Measurements from ENCODE around the gene C2orf76. TPM values are rescaled to one million over a fixed set of nuclear protein-coding genes. Genes with fewer than 3 reads are reported as not detected.

C2orf76 gene
- polyA plus RNA-seq, 1 of the 3 experiments (the other 2 are of a cell fraction) = 6.0 TPM

DNA sequence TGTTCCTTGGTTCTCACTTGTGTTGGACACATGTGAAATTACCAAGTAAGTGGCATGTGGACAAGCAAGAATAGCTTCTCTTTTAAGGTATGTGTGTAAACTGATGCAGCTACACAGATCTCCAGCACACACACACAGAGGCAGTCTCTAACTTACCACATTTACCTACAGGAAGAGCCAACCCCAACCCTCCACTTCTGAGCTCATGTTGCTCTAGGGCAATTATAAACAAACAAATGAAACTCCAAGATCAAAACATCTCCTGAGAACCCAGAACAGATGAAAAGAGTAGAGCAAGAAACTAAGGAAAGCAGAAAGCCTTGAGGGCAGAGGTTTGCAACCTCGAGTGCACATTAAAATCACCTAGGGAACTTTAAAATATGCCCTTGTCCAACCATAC is 49.0 kb upstream of the C2orf76 start (continued):
- TF ChIP-seq FOSL2 (IDR thresholded peaks at IDR 0.05; ENCODE audit: borderline replicate concordance, low read depth) (no peak), USF1 (IDR thresholded peaks at IDR 0.05; ENCODE audit: borderline replicate concordance, low read depth) (no peak), RXRA (IDR thresholded peaks at IDR 0.05; ENCODE audit: borderline replicate concordance, low read depth) (no peak), GATA2 (CRISPR knock-in tag; IDR thresholded peaks at IDR 0.05) (no peak), TAF1 (IDR thresholded peaks at IDR 0.05; ENCODE audit: borderline replicate concordance, low read depth, low read length) (no peak), MAX (IDR thresholded peaks at IDR 0.05; ENCODE audit: low read depth) (no peak)

GRCh38 chr2:119414894-119415293 is 48.3 kb upstream of the C2orf76 start:
- no peaks in the 10 kb centered on the region for H3K9me2 ChIP-seq
- no peaks in the 10 kb centered on the region for H3F3A ChIP-seq (replicated peaks; ENCODE audit: insufficient read depth)
- H3K9ac ChIP-seq = no peak overlapping the region
- H3K79me2 ChIP-seq (ENCODE audit: insufficient read depth) = no peaks in the 10 kb centered on the region
- no peaks in the 10 kb centered on the region; the same call in 1 of the 2 replicates for H3K27me3 ChIP-seq (ENCODE audit: insufficient read depth)
- H4K20me1 ChIP-seq (ENCODE audit: insufficient read depth) = no peaks in the 10 kb centered on the region
- TF ChIP-seq FOSL2 (IDR thresholded peaks at IDR 0.05; ENCODE audit: borderline replicate concordance, low read depth) (no peak), USF1 (IDR thresholded peaks at IDR 0.05; ENCODE audit: borderline replicate concordance, low read depth) (no peak), FOXM1 (IDR thresholded peaks at IDR 0.05; ENCODE audit: low read depth) (no peak), GABPA (IDR thresholded peaks at IDR 0.05; ENCODE audit: low read depth) (no peak), NFIC (IDR thresholded peaks at IDR 0.05; ENCODE audit: borderline replicate concordance) (no peak), TEAD4 (IDR thresholded peaks at IDR 0.05; ENCODE audit: borderline replicate concordance, insufficient read depth) (no peak)
- TF ChIP-seq, protein P1, sequence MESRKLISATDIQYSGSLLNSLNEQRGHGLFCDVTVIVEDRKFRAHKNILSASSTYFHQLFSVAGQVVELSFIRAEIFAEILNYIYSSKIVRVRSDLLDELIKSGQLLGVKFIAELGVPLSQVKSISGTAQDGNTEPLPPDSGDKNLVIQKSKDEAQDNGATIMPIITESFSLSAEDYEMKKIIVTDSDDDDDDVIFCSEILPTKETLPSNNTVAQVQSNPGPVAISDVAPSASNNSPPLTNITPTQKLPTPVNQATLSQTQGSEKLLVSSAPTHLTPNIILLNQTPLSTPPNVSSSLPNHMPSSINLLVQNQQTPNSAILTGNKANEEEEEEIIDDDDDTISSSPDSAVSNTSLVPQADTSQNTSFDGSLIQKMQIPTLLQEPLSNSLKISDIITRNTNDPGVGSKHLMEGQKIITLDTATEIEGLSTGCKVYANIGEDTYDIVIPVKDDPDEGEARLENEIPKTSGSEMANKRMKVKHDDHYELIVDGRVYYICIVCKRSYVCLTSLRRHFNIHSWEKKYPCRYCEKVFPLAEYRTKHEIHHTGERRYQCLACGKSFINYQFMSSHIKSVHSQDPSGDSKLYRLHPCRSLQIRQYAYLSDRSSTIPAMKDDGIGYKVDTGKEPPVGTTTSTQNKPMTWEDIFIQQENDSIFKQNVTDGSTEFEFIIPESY (IDR thresholded peaks at IDR 0.05; ENCODE audit: borderline replicate concordance, low read depth) = no peak
- DNase-seq = no peak
- H3K4me1 ChIP-seq (ENCODE audit: control insufficient read depth in 1 of 2, insufficient read depth in 2 of 2, low read depth in 1 of 2, low read length in 1 of 2) = no peaks in the 10 kb centered on the region
- no peak overlapping the region for H3K27ac ChIP-seq (ENCODE audit: low read depth in 2 of 2, low read length in 1 of 2)
- H3K9me3 ChIP-seq = no peaks in the 10 kb centered on the region
- ChIA-PET POLR2A (no interaction called here), CTCF (interaction anchor here (1.2 to 3.9 kb wide), 2 partner anchors 27 to 62 kb away, joined by 3 to 16 read pairs; no protein-coding TSS in a partner anchor)
- no peak overlapping the region for H3K4me3 ChIP-seq (ENCODE audit: low read depth in 2 of 2, low read length in 1 of 2)
- no peak overlapping the region for H3K4me2 ChIP-seq
- no peak overlapping the region for H2AFZ ChIP-seq (ENCODE audit: low read depth)
- H3K36me3 ChIP-seq (replicated peaks in 1 of 2; ENCODE audit: control insufficient read depth in 1 of 2, insufficient read depth in 2 of 2, low read length in 1 of 2) = no peaks in the 10 kb centered on the region
- WGBS (ENCODE audit: low lambda C conversion rate) = 53% methylated on average over 3 of the region's 3 CpGs

DNA sequence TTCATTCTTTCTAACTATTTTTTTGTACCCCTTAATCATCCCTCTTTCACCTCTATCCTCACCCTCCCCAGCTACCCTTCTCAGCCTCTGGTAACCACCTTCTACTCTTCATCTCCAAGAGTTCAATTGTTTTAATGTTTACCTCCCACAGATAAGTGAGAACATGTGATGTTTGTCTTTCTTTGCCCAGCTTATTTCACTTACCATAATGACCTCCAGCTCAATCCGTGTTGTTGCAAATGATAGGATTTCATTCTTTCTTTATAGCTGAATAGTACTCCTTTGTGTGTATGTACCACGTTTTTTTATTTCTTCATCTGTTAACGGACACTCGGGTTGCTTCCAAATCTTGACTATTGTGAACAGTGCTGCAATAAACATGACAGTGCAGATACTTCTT is 42.9 kb upstream of the C2orf76 start:
- Histone ChIP-seq H3K79me2 (ENCODE audit: insufficient read depth) (no peaks in the 10 kb centered on the region), H3K4me1 (ENCODE audit: control insufficient read depth in 1 of 2, insufficient read depth in 2 of 2, low read depth in 1 of 2, low read length in 1 of 2) (no peaks in the 10 kb centered on the region), H3K9ac (no peak overlapping the region), H3K27me3 (ENCODE audit: insufficient read depth) (no peaks in the 10 kb centered on the region; the same call in 1 of the 2 replicates), H4K20me1 (ENCODE audit: insufficient read depth) (no peaks in the 10 kb centered on the region), H3K9me3 (no peaks in the 10 kb centered on the region), H3K27ac (ENCODE audit: low read depth in 2 of 2, low read length in 1 of 2) (no peak overlapping the region), H3F3A (replicated peaks; ENCODE audit: insufficient read depth) (no peaks in the 10 kb centered on the region), H3K36me3 (replicated peaks in 1 of 2; ENCODE audit: control insufficient read depth in 1 of 2, insufficient read depth in 2 of 2, low read length in 1 of 2) (no peaks in the 10 kb centered on the region), H3K4me3 (ENCODE audit: low read depth in 2 of 2, low read length in 1 of 2) (no peak overlapping the region), H2AFZ (ENCODE audit: low read depth) (no peak overlapping the region), H3K4me2 (no peak overlapping the region), H3K9me2 (no peaks in the 10 kb centered on the region)
- DNase-seq = no peak
- ChIA-PET CTCF (interaction anchor here (0.7 to 9.9 kb wide), 5 partner anchors 17 to 251 kb away, joined by 3 to 95 read pairs (median 4); no protein-coding TSS in a partner anchor), POLR2A (no interaction called here)
- WGBS (ENCODE audit: low lambda C conversion rate) = 37% methylated on average over 4 of the region's 4 CpGs
- TF ChIP-seq IRF3 (IDR thresholded peaks at IDR 0.05; ENCODE audit: low read depth, low read length) = no peak
- TF ChIP-seq, protein P2, sequence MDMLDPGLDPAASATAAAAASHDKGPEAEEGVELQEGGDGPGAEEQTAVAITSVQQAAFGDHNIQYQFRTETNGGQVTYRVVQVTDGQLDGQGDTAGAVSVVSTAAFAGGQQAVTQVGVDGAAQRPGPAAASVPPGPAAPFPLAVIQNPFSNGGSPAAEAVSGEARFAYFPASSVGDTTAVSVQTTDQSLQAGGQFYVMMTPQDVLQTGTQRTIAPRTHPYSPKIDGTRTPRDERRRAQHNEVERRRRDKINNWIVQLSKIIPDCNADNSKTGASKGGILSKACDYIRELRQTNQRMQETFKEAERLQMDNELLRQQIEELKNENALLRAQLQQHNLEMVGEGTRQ (IDR thresholded peaks at IDR 0.05; ENCODE audit: borderline replicate concordance, low read depth, low read length) = no peak
- TF ChIP-seq RFX5 (IDR thresholded peaks at IDR 0.05; ENCODE audit: low read length) = no peak
- no peak for TF ChIP-seq GABPA (IDR thresholded peaks at IDR 0.05; ENCODE audit: low read depth)
